GM23338 (cell line): ENCODE results near the gene RBCK1. TPM values are rescaled to one million over a fixed set of nuclear protein-coding genes. Genes with fewer than 3 reads are reported as not detected.

Source experiments
- ATAC-seq: fragments of 200-7000 bp; cut with Tn5 transposase; 3 replicates; pipeline ENCODE4 v1.9.1; 2020
- DNase-seq: peaks from one replicate; pipeline ENCODE4 v3.0.0-alpha.2; 2015; ENCODE audit warnings: low spot score
- H2AFZ ChIP-seq: fragments of 200-600 bp; sonication (generic); 2 replicates; pipeline ENCODE4 v1.8.0; 2016; ENCODE audit warnings: antibody characterized with exemption, mild to moderate bottlenecking, moderate library complexity
- H3F3A ChIP-seq: fragments of 200-600 bp; sonication (generic); replicated peaks from 2 replicates; pipeline ENCODE4 v1.8.0; 2017; ENCODE audit warnings: antibody characterized with exemption, mixed run types, low read depth
- H3K27ac ChIP-seq: fragments of 200-600 bp; sonication (generic); 2 replicates; pipeline ENCODE4 v1.6.1; 2016; ENCODE audit warnings: low read depth
- H3K27me3 ChIP-seq: fragments of 200-600 bp; sonication (generic); 2 replicates; pipeline ENCODE4 v1.8.0; 2016; ENCODE audit warnings: mild to moderate bottlenecking, mixed run types, moderate library complexity; ENCODE audit not compliant: insufficient read depth
- H3K36me3 ChIP-seq: fragments of 200-600 bp; sonication (generic); 2 replicates; pipeline ENCODE4 v1.8.0; 2016; ENCODE audit warnings: mild to moderate bottlenecking; ENCODE audit not compliant: insufficient read depth
- H3K4me1 ChIP-seq: fragments of 200-600 bp; sonication (generic); 2 replicates; pipeline ENCODE4 v1.8.0; 2016; ENCODE audit warnings: mild to moderate bottlenecking, moderate library complexity; ENCODE audit not compliant: insufficient read depth
- H3K4me2 ChIP-seq: fragments of 200-600 bp; sonication (generic); 2 replicates; pipeline ENCODE4 v1.7.1; 2017; ENCODE audit warnings: mixed run types
- H3K4me3 ChIP-seq: fragments of 200-600 bp; sonication (generic); 2 replicates; pipeline ENCODE4 v1.6.1; 2016; ENCODE audit warnings: mixed run types
- H3K79me2 ChIP-seq: fragments of 200-600 bp; sonication (generic); replicated peaks from 2 replicates; pipeline ENCODE4 v1.8.0; 2017; ENCODE audit warnings: mild to moderate bottlenecking; ENCODE audit not compliant: insufficient read depth
- H3K9me2 ChIP-seq: fragments of 200-600 bp; sonication (generic); 2 replicates; pipeline ENCODE4 v1.8.0; 2017; ENCODE audit not compliant: insufficient read depth
- H4K20me1 ChIP-seq: fragments of 200-600 bp; sonication (generic); replicated peaks from 2 replicates; pipeline ENCODE4 v1.8.0; 2017; ENCODE audit warnings: mild to moderate bottlenecking; ENCODE audit not compliant: insufficient read depth
- H3K27ac Mint-ChIP-seq: 2 replicates; pipeline ENCODE4 v1.8.0; 2020; ENCODE audit warnings: inconsistent platforms, mild to moderate bottlenecking, moderate library complexity, mixed read lengths
- H3K27me3 Mint-ChIP-seq: 3 replicates; pipeline ENCODE4 v1.8.0; 2022; ENCODE audit warnings: low read depth, mild to moderate bottlenecking, moderate library complexity, mixed read lengths, inconsistent platforms; ENCODE audit not compliant: insufficient read depth, poor library complexity
- H3K36me3 Mint-ChIP-seq: 3 replicates; pipeline ENCODE4 v1.8.0; 2021; ENCODE audit warnings: low read depth, mild to moderate bottlenecking, inconsistent platforms, moderate library complexity, mixed read lengths
- H3K4me1 Mint-ChIP-seq: 3 replicates; pipeline ENCODE4 v1.8.0; 2020; ENCODE audit warnings: mild to moderate bottlenecking, inconsistent platforms, mixed read lengths
- H3K4me3 Mint-ChIP-seq: 3 replicates; pipeline ENCODE4 v1.8.0; 2021; ENCODE audit warnings: moderate library complexity, mild to moderate bottlenecking, inconsistent platforms, mixed read lengths
- H3K9me3 Mint-ChIP-seq: 3 replicates; pipeline ENCODE4 v1.8.0; 2020; ENCODE audit warnings: moderate library complexity, mild to moderate bottlenecking, inconsistent platforms, mixed read lengths
- CREB1 ChIP-seq: fragments of 250-450 bp; sonication (Bioruptor Pico); IDR thresholded peaks from 2 replicates; pipeline ENCODE4 v1.5.0; 2020; ENCODE audit warnings: low read depth, mild to moderate bottlenecking, moderate library complexity
- CTCF ChIP-seq, 2 experiments: fragments of 200-600 bp in 1 of 2; sonication (generic) in 1 of 2; conservative IDR thresholded peaks; 2 replicates each; pipeline versions ENCODE4 v1.5.1 to v1.6.1; 2016 to 2017; ENCODE audit warnings: antibody characterized with exemption in 2 of 2, low read depth in 2 of 2, mild to moderate bottlenecking in 2 of 2, moderate library complexity in 1 of 2
- ETS1 ChIP-seq: IDR thresholded peaks from 2 replicates; pipeline ENCODE4 v1.6.1; 2016; ENCODE audit warnings: antibody characterized with exemption
- EZH2phosphoT487 ChIP-seq: fragments of 200-600 bp; sonication (generic); IDR thresholded peaks from one replicate; pipeline ENCODE4 v1.8.1; 2018; ENCODE audit warnings: antibody characterized with exemption; ENCODE audit not compliant: unreplicated experiment
- NANOG ChIP-seq: IDR thresholded peaks from 2 replicates; pipeline ENCODE4 v1.6.1; 2016; ENCODE audit warnings: antibody characterized with exemption, borderline replicate concordance
- STAT1 ChIP-seq: IDR thresholded peaks from one replicate; pipeline ENCODE4 v1.6.1; 2016; ENCODE audit warnings: antibody characterized with exemption; ENCODE audit not compliant: unreplicated experiment
- ZNF462 ChIP-seq: fragments of 250-450 bp; sonication (Bioruptor Pico); IDR thresholded peaks from 2 replicates; pipeline ENCODE4 v1.5.0; 2020; ENCODE audit warnings: mild to moderate bottlenecking, moderate library complexity
- polyA plus RNA-seq: library from polyadenylated mRNA; unstranded; fragments of >200 nt; fragmentation: Nextera tagmentation; extraction: Ambion mirVana; gene quantifications from 2 replicates; pipeline ENCODE4 v1.2.1, GENCODE V29; 2016
- total RNA-seq: library from RNA; depleted of rRNA; stranded (reverse); fragments of >200 nt; shearing (Covaris generic); gene quantifications from 2 replicates; pipeline ENCODE4 v1.2.3, GENCODE V29; 2014

RBCK1 gene
- total and polyA plus RNA-seq, 2 experiments from 2014 or later, result 52.6 to 56.8 TPM

- TF ChIP-seq ZNF462 (CRISPR knock-in tag) (no peak), STAT1 (no peak), EZH2phosphoT487 (no peak), NANOG (no peak)
Measured at GRCh38 chr20:404088-404487, 4.0 kb upstream of the RBCK1 start (continued).

DNA sequence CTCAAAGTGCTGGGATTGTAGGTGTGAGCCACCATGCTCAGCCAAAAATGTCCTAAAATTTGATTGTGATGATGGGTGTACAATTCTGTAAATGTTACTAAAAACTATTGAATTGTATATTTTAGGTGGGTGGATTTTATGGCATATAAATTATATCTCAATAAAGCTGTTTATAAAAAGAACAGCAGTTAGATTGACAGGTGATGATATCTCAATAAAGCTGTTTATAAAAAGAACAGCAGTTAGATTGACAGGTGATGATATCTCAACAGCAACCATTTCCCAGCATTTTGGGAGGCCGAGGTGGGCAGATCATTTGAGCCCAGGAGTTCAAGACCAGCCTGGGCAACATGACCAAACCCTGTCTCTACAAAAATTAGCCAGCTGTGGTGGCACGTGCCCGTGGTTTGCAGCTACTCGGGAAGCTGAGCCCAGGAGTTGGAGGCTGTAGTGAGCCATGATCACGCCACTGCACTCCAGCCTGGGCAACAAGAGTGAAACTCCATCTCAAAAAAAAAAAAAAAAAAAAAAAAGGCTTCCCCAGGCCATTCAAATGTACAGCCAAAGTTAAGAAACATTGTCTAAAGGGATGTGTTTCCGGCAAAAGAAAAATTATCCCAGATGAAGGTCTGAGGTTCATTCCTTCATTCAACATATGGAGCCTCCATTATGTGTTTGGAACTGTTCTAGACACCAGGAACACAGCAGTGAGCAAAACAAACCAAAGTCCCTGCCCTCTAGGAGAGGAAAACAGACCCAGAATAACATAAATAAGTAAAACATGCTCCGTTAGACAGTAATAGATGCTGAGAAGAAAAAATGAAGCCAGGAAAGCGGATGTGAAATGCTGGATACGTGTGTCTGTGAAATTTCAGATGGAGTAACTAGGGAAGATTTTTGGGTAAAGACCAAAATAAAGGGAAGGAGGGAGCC is 1.6 kb upstream of the RBCK1 start:
- H3K27ac Mint-ChIP-seq, result peak overlapping the region; percentile 91
- Histone ChIP-seq H2AFZ (peak overlapping the region; percentile 96), H3K36me3 (peaks cover 12% of the 10 kb centered on the region), H3K9me2 (no peaks in the 10 kb centered on the region), H3K27me3 (no peaks in the 10 kb centered on the region), H3K4me2 (peak overlapping the region; percentile 85), H3K79me2 (peaks cover 31% of the 10 kb centered on the region), H3K4me3 (peak overlapping the region; percentile 56), H4K20me1 (no peaks in the 10 kb centered on the region; the same call in 1 of the 2 replicates), H3K27ac (no peak overlapping the region; the same call in 1 of the 2 replicates), H3F3A (peaks cover 5% of the 10 kb centered on the region; the same call in 1 of the 2 replicates), H3K4me1 (peaks cover 14% of the 10 kb centered on the region)
- ATAC-seq (no peak), DNase-seq (no peak)
- H3K9me3 Mint-ChIP-seq, result peaks cover 5% of the 10 kb centered on the region
- peaks cover 25% of the 10 kb centered on the region for H3K36me3 Mint-ChIP-seq
- peak overlapping the region; percentile 83 for H3K4me3 Mint-ChIP-seq
- peaks cover 8% of the 10 kb centered on the region for H3K27me3 Mint-ChIP-seq
- TF ChIP-seq CREB1 (CRISPR knock-in tag) (no peak), ETS1 (no peak), CTCF (conservative IDR thresholded peaks at IDR 0.05; ENCODE audit: low read depth in 2 of 2) (no peak)
- peaks cover 22% of the 10 kb centered on the region for H3K4me1 Mint-ChIP-seq
